Urinary bladder (tissue), 4 donors: ENCODE measurements around the gene ELOVL6. TPM values are rescaled to one million over a fixed set of nuclear protein-coding genes. Genes with fewer than 3 reads are reported as not detected.
"Not testable (repeated sequence)": the region's sequence is repeated elsewhere in the genome, so short reads cannot be mapped to it uniquely, and the experiment has no call there.

Experiments used
- DNase-seq: peaks from one replicate; pipeline ENCODE4 v3.0.0-alpha.2; 2015; ENCODE audit errors: extremely low spot score
- H3K27ac ChIP-seq: one replicate; pipeline ENCODE4 v1.5.1; 2013; ENCODE audit warnings: low read depth, mild to moderate bottlenecking, moderate library complexity
- H3K36me3 ChIP-seq: one replicate; pipeline ENCODE4 v1.6.1; 2013; ENCODE audit warnings: mild to moderate bottlenecking, moderate library complexity; ENCODE audit not compliant: insufficient read depth
- H3K4me1 ChIP-seq: one replicate; pipeline ENCODE4 v1.6.1; 2013; ENCODE audit warnings: mild to moderate bottlenecking, moderate library complexity; ENCODE audit not compliant: insufficient read depth
- H3K4me3 ChIP-seq: one replicate; pipeline ENCODE4 v1.5.1; 2013; ENCODE audit warnings: low read depth, low read length
- WGBS: extraction: QIAGEN DNeasy Blood & Tissue Kit; methylation state at CpG from one replicate; pipeline ENCODE4 v1.1.7; 2013; 5-methylcytosine and 5-hydroxymethylcytosine counted together
- polyA plus RNA-seq: library from polyadenylated mRNA; stranded (reverse); fragments of 200-250 nt; gene quantifications from one replicate; pipeline ENCODE4 v1.2.3, GENCODE V29; 2013
- total RNA-seq: library from RNA; depleted of rRNA; stranded (reverse); fragments of >200 nt; gene quantifications from one replicate; pipeline ENCODE4 v1.2.3, GENCODE V29; 2014
- donor health status: healthy with polysubstance abuse.
- donor health status: healthy.

The ELOVL6 gene
- total and polyA plus RNA-seq, 2 donors = 5.3 to 16.8 TPM

DNA sequence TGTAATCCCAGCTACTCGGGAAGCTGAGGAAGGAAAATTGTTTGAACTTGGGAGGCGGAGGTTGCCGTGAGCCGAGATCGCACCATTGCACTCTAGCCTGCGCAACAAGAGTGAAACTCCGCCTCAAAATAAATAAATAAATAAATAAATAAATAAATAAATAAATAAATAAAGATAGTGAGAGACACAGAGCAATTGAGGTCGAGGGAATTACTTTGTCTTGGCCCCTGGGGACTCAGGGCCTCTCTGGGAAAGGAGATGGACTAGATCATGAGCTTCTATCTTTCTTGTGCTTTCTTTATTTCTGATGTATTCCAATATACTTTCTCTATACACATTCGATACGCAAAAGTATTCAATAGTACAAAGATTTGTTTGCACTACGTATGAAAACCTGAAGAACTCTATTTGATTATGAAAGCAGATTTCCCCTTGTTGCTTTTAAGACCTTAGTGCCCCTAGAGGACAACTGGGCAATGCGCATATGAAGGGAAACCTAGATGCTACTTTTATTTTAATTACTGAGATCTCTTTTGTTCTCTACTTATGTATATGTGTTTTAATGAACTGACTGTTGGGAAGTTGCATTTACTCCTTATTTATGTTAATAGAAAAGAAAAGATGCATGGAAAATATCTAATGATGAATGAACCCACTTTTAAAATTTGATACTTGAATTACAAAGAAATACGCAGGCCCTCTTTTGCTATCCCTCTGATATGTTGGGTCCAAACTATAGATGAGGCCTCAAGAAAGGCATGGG lies 12.8 kb upstream of the ELOVL6 start:
- 74% methylated on average over 13 of the region's 13 CpGs for WGBS
- Histone ChIP-seq H3K4me3 (no peak overlapping the region), H3K4me1 (no peaks in the 10 kb centered on the region), H3K27ac (no peak overlapping the region), H3K36me3 (no peaks in the 10 kb centered on the region)
- no peak for DNase-seq

DNA sequence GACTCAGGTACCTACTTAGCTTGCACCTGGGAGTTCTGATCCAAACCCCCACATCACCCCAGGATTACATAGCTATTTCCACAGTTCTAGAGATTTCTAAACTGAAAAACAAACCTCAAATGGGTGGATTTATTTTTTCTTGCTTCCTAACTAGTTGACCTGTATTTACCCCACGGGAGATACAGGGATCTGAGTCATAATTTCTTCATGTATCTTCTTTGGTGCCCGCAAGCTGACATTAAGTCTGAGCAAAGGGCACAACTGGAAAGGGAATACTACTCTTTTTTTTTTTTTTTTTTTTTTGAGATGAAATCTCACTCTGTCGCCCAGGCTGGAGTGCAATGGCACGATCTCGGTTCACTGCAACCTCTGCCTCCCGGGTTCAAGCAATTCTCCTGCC lies 10.0 kb upstream of the ELOVL6 start:
- no peaks in the 10 kb centered on the region for H3K4me1 ChIP-seq
- H3K4me3 ChIP-seq = no peak overlapping the region
- no peak overlapping the region for H3K27ac ChIP-seq
- H3K36me3 ChIP-seq = no peaks in the 10 kb centered on the region
- no peak for DNase-seq
- 86% methylated on average over 6 of the region's 6 CpGs for WGBS

DNA sequence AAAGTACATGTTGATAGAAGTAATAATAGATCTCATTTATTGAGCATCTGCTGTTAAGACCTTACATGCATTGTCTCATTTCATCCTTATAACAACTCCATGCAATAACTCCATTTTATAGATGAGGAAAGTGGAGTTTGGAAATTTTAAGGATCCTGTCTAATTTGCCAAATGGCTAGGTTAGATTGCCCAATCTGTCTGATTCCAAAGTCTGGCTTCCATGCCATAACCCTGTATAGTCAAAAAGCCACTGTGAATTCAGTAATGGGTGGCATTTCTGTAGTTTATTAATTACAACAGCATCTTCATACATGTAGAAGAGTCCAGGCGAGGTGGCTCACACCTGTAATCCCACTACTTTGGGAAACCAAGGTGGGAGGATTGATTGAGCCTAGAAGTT lies 8.8 kb upstream of the ELOVL6 start:
- Histone ChIP-seq H3K4me3 (no peak overlapping the region), H3K36me3 (no peaks in the 10 kb centered on the region)
- 93% methylated on average over 1 of the region's 1 CpG for WGBS

DNA sequence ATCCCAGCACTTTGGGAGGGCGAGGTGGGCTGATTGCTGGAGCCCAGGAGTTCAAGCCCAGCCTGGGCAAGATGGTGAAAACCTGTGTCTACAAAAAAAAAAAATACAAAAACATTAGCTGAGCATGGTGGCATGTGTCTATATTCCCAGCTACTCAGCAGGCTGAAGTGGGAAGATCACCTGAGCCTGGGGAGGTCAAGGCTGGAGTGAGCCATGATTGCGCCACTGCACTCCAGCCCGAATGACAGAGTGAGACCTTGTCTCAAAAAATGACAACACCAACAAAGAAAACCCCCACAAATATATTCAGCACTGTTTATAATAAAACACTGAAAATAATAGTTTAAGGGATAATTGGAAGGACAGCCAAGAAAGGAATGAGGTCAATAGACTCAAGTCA lies 3.6 kb upstream of the ELOVL6 start:
- no peaks in the 10 kb centered on the region for H3K36me3 ChIP-seq
- 92% methylated on average over 3 of the region's 3 CpGs for WGBS
- no peaks in the 10 kb centered on the region for H3K4me1 ChIP-seq
- H3K4me3 ChIP-seq = no peak overlapping the region
- DNase-seq = no peak
- H3K27ac ChIP-seq = no peak overlapping the region

More for the DNA sequence above, 8.8 kb upstream of the ELOVL6 start:
- no peak overlapping the region for H3K27ac ChIP-seq
- no peaks in the 10 kb centered on the region for H3K4me1 ChIP-seq
- DNase-seq = no peak

DNA sequence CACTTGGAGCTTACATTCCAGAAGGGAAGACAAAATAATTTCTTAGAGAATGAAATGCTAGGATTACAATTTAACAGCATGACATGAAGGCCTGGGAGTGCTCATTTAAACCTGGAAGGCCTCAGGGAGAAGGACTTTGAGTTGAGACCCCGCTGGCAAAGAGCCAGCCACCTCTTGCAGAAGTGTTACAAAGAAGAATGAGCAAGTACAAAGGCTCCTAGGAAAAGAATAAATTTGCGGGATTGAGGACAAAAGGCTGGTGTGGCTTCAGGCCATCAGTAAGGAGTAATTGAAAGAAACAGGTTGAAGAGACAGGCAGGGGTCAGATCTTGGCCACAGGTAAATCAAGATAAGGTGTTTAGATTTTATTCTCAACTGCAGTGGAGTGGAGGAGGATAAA lies 3.1 kb upstream of the ELOVL6 start:
- H3K4me3 ChIP-seq = no peak overlapping the region
- DNase-seq = no peak
- WGBS = 58% methylated on average over 2 of the region's 2 CpGs

DNA sequence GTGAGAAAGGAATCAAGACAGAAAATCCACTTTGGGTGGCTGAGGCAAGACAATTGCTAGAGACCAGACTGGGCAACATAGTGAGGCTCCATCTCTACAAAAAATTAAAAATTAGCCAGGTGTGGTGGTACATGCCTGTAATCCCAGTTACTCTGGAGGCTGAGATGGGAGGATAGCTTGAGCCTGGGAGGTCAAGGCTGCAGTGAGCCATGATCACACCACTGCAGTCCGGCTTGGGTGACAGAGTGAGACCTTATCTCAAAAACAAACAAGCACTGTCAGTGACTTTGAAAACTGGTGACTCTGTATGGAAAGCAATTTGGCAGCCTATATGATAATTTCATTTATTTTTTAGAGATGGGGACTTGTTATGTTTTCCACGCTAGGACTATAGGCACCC lies 2.3 kb upstream of the ELOVL6 start:
- no peaks in the 10 kb centered on the region for H3K4me1 ChIP-seq
- no peak overlapping the region for H3K4me3 ChIP-seq
- no peaks in the 10 kb centered on the region for H3K36me3 ChIP-seq
- DNase-seq = no peak
- no peak overlapping the region for H3K27ac ChIP-seq
- WGBS = 92% methylated on average over 2 of the region's 2 CpGs

More for the DNA sequence above, 3.1 kb upstream of the ELOVL6 start:
- no peaks in the 10 kb centered on the region for H3K36me3 ChIP-seq
- H3K4me1 ChIP-seq = no peaks in the 10 kb centered on the region
- no peak overlapping the region for H3K27ac ChIP-seq

DNA sequence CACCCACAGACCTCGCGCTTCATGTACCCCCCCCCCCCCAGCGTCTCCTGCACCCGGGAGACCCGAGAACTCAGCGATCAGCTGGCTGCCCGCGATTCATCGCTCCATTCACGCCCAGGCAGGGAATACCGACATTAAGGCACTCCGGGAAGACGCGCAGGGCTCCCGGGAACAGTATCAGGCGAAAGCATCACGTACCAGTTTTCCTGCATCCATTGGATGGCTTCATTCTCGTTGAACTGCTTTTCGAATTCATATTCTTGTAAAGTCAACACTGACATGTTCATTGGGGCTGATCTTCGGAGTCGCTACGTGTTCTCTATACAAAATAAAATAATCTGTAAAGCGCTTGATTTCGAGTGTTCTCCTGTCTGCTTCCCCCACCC lies 373 bp downstream of the ELOVL6 start:
- Histone ChIP-seq H3K4me1 (no peaks in the 10 kb centered on the region), H3K4me3 (peak overlapping the region; percentile 92), H3K27ac (no peak overlapping the region), H3K36me3 (no peaks in the 10 kb centered on the region)
- under 1% methylated on average over 24 of the region's 24 CpGs for WGBS
- peak; percentile 13 for DNase-seq

DNA sequence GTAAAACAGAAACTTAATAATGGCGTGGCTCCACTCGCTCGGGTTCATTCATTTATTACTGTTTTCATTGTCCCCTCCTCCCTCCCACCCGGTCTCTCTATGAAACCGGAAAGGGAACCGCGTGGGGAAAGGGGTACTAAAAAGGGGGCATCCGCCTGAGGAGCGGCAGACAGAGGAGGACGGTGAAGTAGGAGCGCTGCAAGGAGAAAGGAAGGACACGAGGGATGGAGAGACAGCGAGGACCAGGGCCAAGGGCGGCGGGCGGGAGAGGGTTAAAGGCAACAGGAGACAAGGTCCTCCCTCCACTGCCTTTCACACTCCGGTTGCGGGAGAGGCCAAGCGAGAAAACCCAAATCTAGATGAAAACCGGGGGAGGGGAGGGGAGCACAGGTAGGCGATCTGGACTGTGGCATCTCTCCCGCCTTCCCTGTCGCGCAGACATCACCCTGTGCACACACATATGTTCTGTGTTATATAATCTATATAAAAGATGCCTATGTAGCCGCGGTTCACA lies 829 bp downstream of the ELOVL6 start:
- Histone ChIP-seq H3K36me3 (no peaks in the 10 kb centered on the region), H3K27ac (no peak overlapping the region), H3K4me1 (no peaks in the 10 kb centered on the region), H3K4me3 (peak overlapping the region; percentile 92)
- under 1% methylated on average over 26 of the region's 26 CpGs for WGBS
- peak; percentile 66 for DNase-seq

DNA sequence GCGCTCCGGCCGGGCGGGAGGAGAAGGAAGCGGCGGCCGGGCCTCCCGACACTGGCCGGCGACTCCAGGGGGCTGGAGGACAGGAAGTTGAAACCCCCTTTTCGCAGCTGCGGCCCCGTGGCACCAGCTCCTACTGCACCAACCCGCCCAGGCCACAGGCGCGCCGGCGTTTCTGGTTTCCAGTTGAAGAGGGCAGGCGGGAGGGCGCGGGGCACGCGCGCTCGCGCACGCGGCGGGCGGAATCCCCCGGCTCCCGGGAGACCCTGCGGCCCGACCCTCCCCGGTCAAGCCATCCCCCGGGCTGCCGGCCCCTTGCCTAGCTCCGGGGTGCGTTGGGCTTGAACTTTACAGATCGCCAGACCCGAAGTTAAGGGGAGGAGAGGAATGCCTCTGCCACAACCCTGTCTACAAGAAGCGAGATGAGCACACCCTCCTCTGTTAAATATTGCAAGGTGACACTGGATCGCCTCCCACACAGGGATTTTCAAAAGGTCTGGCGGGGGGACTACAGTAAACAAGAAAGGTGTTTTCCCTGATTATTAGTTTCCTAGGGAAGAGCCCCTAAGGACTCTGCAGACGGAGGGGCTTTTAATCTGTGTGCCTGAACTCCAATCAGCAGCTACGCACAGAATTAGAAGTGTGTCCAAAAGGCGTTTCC lies 1.4 kb downstream of the ELOVL6 start:
- Histone ChIP-seq H3K4me1 (no peaks in the 10 kb centered on the region), H3K4me3 (peak overlapping the region; percentile 92), H3K36me3 (no peaks in the 10 kb centered on the region), H3K27ac (peak overlapping the region; percentile 95)
- peak; percentile 18 for DNase-seq
- WGBS = under 1% methylated on average over 47 of the region's 47 CpGs

DNA sequence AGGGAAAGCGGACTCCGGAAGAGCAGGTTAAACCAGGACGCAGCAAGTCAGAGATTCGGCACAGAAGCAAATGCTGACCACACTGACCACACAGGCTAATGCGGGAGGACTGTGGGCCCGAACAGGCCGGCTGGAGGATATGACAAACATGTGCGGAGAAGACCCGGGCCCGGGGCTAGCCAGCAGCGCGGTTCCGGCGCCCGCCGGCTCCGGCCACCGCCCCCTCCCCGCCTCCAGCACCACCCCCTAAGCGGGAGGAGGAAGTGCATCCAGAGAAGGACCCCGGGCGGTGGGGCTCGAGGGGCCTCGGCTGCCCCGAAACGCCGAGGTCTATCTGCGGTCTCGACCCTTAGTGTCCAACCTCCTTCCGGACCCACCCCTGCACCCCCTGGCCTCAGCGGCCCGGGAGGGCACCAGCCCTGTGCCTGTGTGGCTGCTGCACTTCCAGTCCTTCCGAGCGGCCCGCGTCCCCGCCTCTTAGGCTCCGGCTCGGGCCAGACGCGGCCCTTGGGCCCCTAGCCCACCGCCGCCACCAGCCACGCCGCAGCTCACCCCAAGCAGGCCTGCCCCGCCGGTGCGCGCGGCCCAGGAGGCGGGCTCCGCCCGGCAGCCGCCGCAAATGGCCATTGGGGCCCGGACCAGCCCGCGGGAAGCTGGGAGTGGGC lies 2.1 kb downstream of the ELOVL6 start:
- WGBS = under 1% methylated on average over 58 of the region's 58 CpGs
- Histone ChIP-seq H3K27ac (peak overlapping the region; percentile 95), H3K4me1 (no peaks in the 10 kb centered on the region), H3K36me3 (no peaks in the 10 kb centered on the region), H3K4me3 (peak overlapping the region; percentile 92)
- DNase-seq = no peak

DNA sequence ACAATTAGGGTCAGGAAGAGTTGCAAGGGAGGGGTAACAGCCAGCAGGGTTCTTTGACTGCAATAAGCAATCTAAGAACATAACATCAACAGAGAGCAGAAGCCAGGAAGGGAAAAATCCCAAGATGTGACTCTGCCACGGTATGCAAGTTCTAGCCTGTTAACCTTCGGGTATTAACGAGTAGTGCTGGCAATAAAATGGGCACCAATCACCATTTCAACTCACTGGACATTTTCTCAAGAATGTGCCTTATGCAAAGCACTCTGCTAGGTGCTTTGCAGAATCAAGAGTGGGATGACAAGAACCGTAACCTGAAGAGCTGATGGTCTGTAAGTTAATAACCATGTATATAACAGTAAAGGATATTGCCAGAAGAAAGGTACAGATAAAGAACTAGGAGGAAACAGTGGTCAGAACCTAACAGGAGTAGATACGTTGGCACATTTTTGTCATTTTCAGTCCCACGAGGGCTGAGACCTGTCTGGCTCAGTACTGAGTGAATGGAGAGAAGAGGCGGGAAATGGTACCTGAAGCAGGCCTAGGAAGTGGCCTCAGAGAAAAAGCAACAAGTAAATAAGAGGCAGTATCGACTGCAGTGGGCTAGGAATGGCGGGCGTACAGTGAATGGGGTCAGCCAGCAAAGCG lies 2.7 kb downstream of the ELOVL6 start:
- DNase-seq = no peak
- Histone ChIP-seq H3K27ac (peak overlapping the region; percentile 95), H3K36me3 (no peaks in the 10 kb centered on the region), H3K4me3 (peak overlapping the region; percentile 92), H3K4me1 (no peaks in the 10 kb centered on the region)
- 17% methylated on average over 11 of the region's 11 CpGs for WGBS

DNA sequence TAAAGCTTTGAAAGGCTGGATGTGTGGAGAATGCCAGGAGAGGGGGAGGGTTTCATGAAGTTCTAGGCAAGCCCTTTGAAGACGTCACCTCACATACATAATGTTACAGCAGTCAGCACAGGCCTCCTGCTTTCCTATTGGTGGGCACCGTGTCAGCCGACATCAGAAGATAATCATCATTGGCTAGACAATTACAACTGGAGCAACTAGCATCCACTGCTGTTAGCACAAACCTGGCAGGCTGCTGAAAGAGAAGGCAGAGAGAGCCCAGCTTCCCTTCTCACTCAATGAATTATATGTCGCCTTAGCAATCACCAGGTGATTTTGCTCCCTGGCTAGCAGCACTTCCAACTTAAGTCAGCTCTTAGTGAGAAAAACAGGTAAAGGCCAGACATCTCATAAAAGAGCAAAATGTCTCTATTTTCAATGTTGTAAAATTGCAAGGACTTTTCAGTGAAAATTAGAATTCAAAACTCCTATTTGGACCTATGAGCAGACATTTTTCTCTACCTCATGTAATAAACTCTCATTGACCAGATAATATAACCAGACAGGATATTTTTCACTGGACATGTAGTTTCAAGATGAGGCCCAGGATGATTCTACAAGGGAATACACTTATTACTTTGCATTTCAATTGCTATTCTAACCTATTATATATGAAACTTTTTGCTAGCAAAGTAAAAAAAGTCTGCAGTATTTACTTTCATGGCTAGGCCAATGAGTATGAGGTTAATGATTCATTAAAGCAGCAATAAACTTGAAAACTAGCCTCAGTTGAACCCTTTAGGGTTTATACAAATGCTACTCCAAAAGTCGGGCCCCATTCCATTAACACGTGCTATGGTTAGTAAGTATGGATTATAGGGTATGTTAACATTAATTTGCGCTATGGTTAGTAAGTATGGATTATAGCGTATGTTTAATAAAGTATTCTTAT lies 4.3 kb downstream of the ELOVL6 start:
- no peak overlapping the region for H3K4me3 ChIP-seq
- no peaks in the 10 kb centered on the region for H3K36me3 ChIP-seq
- no peak overlapping the region for H3K27ac ChIP-seq
- H3K4me1 ChIP-seq = no peaks in the 10 kb centered on the region
- 51% methylated on average over 8 of the region's 8 CpGs for WGBS
- DNase-seq = peak; percentile 88

DNA sequence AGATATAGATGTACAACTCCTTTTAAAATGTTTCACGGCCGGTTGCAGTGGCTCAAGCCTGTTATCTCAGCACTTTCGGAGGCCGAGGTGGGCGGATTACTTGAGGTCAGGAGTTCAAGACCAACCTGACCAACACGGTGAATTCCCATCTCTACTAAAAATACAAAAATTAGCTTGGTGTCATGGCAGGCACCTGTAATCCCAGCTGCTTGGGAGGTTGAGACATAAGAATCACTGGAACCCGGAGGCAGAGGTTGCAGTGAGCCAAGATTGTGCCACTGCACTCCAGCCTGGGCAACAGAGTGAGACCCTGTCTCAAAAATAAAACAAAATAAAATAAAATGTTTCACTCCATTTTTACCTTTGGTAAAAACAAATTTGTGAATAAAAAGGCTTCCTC lies 5.1 kb downstream of the ELOVL6 start:
- not testable (repeated sequence) for H3K4me3 ChIP-seq, DNase-seq, H3K36me3 ChIP-seq, H3K4me1 ChIP-seq, H3K27ac ChIP-seq
- 57% methylated on average over 7 of the region's 7 CpGs for WGBS
